Activated T-helper 9 cell treated with anti-CD3 and anti-CD28 coated beads, Interleukin-2, amount 50 U/mL, for 16 hours (primary cell): ENCODE data around the gene ARRDC4.

Source experiments
- DNase-seq: peaks from one replicate; pipeline ENCODE4 v3.0.0-alpha.2; 2020; ENCODE audit warnings: low read depth

The ARRDC4 gene

DNA sequence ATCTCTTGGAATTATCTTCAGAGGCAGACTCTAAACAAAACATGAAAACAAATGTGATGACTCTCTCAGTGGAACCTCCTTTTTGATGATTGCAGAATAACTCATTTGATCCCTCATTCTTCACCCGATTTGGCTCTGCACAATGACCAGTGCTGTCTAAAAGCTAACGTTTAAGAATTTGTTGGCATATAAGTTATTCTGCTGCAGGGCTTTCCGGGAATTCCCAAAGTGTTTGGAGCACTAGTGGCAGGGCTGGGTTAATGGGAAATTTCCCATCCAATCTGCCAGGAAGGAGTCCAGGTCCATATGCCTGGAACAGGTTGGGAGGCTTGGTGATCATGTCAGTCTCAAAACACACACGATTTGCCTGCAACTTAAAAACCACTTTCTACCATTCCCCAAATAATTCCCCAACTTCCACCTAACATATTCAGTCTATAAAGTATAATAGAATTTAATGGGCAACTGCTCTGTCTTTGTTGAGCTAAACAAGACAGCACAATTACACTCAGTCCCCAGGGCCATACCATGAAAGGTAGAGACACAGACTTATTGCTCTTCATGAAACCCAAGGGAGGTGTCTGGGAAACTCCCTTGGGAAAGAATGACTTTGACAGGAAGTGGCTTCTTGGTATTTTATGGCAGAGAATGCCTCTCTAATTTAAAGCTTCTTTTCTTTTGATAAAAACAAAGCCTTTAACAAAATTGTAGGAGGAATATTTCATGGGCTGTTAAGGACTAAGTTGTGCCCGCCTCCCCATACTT is 38.0 kb downstream of the ARRDC4 start:
- DNase-seq, result no peak

- DNase-seq, result no peak
Measured at GRCh38 chr15:98000249-98001203, 40.0 kb downstream of the ARRDC4 start.

- no peak for DNase-seq
Measured at GRCh38 chr15:98001663-98002194, 41.2 kb downstream of the ARRDC4 start.

DNA sequence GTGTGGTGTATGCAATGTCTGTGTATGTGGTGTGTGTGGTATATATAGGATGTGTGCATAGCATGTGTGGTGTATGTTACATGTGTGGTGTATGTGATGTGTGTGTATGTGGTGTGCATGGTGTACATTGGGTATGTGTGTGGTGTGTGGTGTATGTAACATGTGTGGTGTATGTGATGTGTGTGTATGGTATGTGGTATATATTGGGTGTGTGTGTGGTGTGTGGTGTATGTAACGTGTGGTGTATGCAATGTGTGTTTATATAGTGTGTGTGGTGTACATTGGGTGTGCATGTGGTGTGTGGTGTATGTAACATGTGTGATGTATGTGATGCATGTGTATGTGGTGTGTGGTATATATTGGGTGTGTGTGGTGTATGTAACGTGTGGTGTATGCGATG is 41.9 kb downstream of the ARRDC4 start:
- DNase-seq, result no peak

DNA sequence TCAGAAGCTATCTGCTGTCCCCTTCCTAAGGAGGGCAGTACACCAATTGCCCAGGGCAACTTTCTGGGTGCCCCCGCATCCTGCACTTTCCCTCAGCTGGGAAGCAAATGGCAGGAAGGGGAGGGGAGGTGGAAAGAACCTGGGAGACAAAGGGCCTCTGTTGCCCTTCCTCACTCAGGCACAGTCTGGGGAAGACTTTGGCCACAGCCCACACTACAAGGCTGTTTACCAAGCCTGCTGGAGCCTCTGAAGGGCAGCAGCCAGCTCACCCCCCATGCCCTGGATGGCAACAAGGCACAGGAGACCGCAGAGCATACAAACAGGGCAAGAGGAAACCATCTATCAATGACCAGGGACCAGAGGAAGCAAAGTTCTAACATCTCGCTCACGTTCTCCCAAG is 42.4 kb downstream of the ARRDC4 start:
- DNase-seq, result no peak

DNA sequence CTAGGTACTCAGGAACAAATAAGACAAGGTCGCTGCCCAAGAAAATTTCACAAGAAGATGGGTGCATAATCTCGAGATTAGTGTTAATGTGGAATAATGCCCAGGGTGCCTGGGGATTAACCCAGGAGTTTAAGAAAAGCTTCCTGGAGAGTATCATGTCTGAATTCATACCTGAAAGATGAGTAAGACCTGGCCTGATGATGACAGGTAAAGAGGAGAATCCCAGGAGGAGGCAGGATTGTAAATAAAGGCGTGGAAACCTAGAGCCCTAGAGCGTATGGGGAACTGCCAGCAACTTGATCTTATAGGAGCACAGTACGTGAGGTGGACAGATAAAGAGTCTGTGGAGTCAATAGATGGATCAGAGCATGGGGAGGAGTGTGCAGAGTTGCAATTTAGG is 43.0 kb downstream of the ARRDC4 start:
- DNase-seq, result no peak

DNA sequence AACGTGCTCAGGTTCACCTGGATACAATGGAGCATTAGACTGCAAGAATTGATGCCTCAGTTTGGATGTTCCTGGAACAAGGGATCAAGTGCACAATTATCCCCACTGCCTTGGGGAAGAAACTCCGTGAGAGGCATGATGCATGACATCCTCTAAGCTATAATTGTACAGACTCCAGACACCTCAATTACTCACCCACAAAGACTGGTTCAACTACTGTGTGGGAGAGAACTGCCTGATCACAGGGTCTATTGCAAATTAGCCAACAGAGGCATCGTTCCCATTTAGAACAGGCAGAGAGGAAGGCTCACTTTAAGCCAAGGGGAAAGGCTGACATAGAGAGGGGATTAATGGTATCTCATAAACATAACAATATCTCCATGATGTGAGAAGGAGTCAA is 43.5 kb downstream of the ARRDC4 start:
- no peak for DNase-seq

- DNase-seq, result no peak
Measured at GRCh38 chr15:98005659-98006058, 45.2 kb downstream of the ARRDC4 start.

DNA sequence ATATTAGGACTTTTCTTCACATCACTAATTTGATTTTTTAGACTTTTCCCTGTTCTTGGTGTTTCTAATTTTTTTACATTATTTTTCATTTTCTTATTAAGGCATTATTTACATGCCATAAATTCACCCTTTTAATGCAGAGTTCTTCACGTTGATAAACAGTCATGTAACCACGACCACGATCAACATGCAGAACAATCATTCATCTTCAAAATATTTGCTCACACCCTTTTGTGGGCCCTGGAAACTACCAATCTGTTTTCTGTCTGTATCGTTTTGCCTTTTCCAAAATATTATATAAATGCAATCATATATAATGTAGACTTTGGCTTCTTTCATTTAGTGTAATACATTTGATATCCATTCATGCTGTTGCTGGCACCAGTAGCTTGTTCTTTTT is 48.7 kb downstream of the ARRDC4 start:
- no peak for DNase-seq

- no peak for DNase-seq
Measured at GRCh38 chr15:98009971-98010370, 49.5 kb downstream of the ARRDC4 start.

DNA sequence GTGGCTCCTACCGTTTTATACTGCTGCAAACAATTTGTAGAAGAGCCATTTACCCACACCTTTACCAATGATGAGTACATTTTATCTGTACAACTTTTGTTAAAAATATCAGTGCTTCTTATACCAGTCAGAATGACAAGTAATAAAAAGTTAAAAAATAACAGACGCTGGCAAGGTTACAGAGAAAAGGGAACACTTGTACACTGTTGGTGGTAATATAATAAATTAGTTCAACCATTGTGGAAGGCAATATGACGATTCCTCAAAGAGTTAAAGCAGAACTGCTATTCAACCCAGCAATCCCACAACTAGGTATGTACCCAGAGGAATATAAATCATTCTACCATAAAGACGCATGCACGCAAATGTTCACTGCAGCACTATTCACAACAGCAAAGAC is 51.9 kb downstream of the ARRDC4 start:
- DNase-seq, result no peak

DNA sequence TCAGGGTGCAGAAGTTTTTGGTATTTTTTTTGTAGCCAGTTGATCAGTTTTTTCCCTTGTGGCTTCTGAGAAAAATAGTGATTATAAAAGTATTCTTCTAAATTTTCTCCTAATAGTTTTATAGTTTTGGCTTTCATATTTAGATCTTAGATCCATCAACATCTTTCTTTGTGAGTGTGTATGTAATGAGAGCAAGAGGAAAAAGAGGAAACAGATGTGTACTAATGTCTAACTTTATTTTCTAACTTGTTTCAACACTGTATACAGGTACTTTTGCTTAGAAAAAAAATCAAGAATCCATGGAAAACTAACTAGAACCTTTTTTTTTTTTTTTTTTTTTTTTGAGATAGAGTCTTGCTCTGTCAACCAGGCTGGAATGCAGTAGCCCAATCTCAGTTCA is 53.1 kb downstream of the ARRDC4 start:
- DNase-seq, result no peak

DNA sequence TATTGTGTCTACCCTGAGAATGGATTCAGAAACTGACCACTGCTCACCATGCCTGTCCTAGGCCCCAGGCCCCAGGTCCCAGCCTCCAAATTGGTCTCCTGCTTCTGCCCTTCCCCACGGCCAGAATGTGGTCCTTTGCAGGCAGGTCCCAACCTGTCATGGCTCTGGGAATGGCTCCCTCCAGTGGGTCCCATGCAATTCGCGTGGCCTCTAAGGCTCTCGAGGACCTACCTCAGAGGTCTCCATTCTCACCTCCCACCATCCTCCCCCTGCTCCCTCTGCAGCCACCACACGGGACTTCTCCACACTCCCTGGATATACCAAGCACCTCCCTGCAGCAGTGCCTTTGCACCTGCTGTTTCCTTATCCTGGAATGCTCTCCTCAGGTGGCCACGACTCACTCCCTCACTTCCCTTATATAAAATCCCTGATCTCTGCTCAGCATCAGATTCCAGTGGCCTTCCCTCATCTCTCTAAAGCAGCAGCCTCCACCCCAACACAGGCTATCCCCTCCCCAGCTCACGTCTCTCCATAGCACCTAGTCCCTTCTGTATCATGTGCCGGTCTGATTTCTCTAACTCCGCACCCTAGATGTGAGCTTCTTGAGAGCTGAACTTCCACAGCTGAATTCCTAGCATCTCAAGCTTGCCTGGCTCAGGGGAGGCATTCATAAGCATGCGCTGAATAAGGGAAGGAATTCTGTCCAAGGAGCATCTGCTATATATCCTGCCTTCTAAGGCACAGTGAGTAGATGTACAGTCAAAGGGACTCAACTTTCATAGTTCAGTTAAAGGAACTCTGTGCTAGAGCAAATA is 56.9 kb downstream of the ARRDC4 start:
- no peak for DNase-seq

GRCh38 chr15:98018761-98019351 is 58.4 kb downstream of the ARRDC4 start:
- no peak for DNase-seq
